Measurements from ENCODE around the gene MBTPS1.

MBTPS1 gene

GRCh38 chr16:84103678-84104077 lies 13.1 kb downstream of the MBTPS1 start:
- Histone ChIP-seq H3K4me3 (ENCODE audit: low read depth, low read length) (no peak overlapping the region), H3K36me3 (ENCODE audit: control insufficient read depth in 2 of 2, insufficient read depth in 1 of 2, low read length in 2 of 2) (peaks cover 0 to 26% of the 10 kb centered on the region in 2 experiments; a peak in 2 of 3 replicates), H3K27ac (ENCODE audit: extremely low read depth, low read depth, low read length) (no peak overlapping the region), H3K9me3 (ENCODE audit: control insufficient read depth, insufficient read depth, low read depth, low read length) (no peaks in the 10 kb centered on the region), H3K4me1 (ENCODE audit: control insufficient read depth, insufficient read depth, low read length) (peaks cover 5% of the 10 kb centered on the region)
- TF ChIP-seq KLF8 (tag by site-specific recombination; IDR thresholded peaks at IDR 0.05), result no peak
- TF ChIP-seq ZNF335 (tag by site-specific recombination; conservative IDR thresholded peaks at IDR 0.05), result peak; percentile 65
- TF ChIP-seq, protein P1, sequence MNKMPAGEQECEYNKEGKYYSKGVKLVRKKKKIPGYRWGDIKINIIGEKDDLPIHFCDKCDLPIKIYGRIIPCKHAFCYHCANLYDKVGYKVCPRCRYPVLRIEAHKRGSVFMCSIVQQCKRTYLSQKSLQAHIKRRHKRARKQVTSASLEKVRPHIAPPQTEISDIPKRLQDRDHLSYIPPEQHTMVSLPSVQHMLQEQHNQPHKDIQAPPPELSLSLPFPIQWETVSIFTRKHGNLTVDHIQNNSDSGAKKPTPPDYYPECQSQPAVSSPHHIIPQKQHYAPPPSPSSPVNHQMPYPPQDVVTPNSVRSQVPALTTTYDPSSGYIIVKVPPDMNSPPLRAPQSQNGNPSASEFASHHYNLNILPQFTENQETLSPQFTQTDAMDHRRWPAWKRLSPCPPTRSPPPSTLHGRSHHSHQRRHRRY (tag by site-specific recombination; IDR thresholded peaks at IDR 0.05), result no peak
- TF ChIP-seq, protein P2, sequence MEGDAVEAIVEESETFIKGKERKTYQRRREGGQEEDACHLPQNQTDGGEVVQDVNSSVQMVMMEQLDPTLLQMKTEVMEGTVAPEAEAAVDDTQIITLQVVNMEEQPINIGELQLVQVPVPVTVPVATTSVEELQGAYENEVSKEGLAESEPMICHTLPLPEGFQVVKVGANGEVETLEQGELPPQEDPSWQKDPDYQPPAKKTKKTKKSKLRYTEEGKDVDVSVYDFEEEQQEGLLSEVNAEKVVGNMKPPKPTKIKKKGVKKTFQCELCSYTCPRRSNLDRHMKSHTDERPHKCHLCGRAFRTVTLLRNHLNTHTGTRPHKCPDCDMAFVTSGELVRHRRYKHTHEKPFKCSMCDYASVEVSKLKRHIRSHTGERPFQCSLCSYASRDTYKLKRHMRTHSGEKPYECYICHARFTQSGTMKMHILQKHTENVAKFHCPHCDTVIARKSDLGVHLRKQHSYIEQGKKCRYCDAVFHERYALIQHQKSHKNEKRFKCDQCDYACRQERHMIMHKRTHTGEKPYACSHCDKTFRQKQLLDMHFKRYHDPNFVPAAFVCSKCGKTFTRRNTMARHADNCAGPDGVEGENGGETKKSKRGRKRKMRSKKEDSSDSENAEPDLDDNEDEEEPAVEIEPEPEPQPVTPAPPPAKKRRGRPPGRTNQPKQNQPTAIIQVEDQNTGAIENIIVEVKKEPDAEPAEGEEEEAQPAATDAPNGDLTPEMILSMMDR (tag by site-specific recombination; IDR thresholded peaks at IDR 0.05), result no peak
- no peak for TF ChIP-seq ZNF558 (tag by site-specific recombination; IDR thresholded peaks at IDR 0.05)
- no peak for TF ChIP-seq OSR2 (tag by site-specific recombination; IDR thresholded peaks at IDR 0.05)
- TF ChIP-seq SETDB1 (IDR thresholded peaks at IDR 0.05; ENCODE audit: insufficient read length, low read length), result no peak
- ChIA-PET CTCF (interaction anchor here (0.8 to 1.0 kb wide), 3 partner anchors 19 to 390 kb away, joined by 3 to 6 read pairs (median 3); no protein-coding TSS in a partner anchor), POLR2A (interaction anchor here (1.4 kb wide), 1 partner anchor 12 kb away, joined by 3 read pairs; no protein-coding TSS in a partner anchor)

GRCh38 chr16:84098939-84099338 lies 17.8 kb downstream of the MBTPS1 start:
- CTCF ChIA-PET, result interaction anchor here (1.2 kb wide), 1 partner anchor 88 kb away, joined by 4 read pairs; the partner anchor contains the start of gene TAF1C
- Histone ChIP-seq H3K4me1 (ENCODE audit: control insufficient read depth, insufficient read depth, low read length) (peaks cover 5% of the 10 kb centered on the region), H3K9me3 (ENCODE audit: control insufficient read depth, insufficient read depth, low read depth, low read length) (no peaks in the 10 kb centered on the region), H3K4me3 (ENCODE audit: low read depth, low read length) (no peak overlapping the region), H3K36me3 (ENCODE audit: control insufficient read depth in 2 of 2, insufficient read depth in 1 of 2, low read length in 2 of 2) (peaks cover 0 to 59% of the 10 kb centered on the region in 2 experiments), H3K27ac (ENCODE audit: extremely low read depth, low read depth, low read length) (no peak overlapping the region)
- POLR2A ChIA-PET, result interaction anchor here (0.8 kb wide), 1 partner anchor 88 kb away, joined by 3 read pairs; the partner anchor contains the start of gene TAF1C
- TF ChIP-seq ZNF26 (tag by site-specific recombination; IDR thresholded peaks at IDR 0.05) (no peak), ZNF19 (tag by site-specific recombination; IDR thresholded peaks at IDR 0.05; ENCODE audit: low read depth) (no peak), TRIM28 (IDR thresholded peaks at IDR 0.05; ENCODE audit: borderline replicate concordance, low read length) (no peak), ZNF16 (tag by site-specific recombination; IDR thresholded peaks at IDR 0.05; ENCODE audit: low read depth) (no peak), ZNF10 (tag by site-specific recombination; IDR thresholded peaks at IDR 0.05) (no peak), ZNF302 (tag by site-specific recombination; IDR thresholded peaks at IDR 0.05; ENCODE audit: low read depth) (no peak), ZNF677 (tag by site-specific recombination; IDR thresholded peaks at IDR 0.05) (no peak), ZNF214 (tag by site-specific recombination; IDR thresholded peaks at IDR 0.05; ENCODE audit: borderline replicate concordance) (no peak), OVOL3 (tag by site-specific recombination; IDR thresholded peaks at IDR 0.05) (no peak), ZNF596 (tag by site-specific recombination; IDR thresholded peaks at IDR 0.05) (no peak), EGR2 (tag by site-specific recombination; IDR thresholded peaks at IDR 0.05; ENCODE audit: low read depth) (no peak), ZXDB (tag by site-specific recombination; IDR thresholded peaks at IDR 0.05) (no peak), ZFP3 (tag by site-specific recombination; IDR thresholded peaks at IDR 0.05; ENCODE audit: low read depth) (no peak), ZNF629 (tag by site-specific recombination; IDR thresholded peaks at IDR 0.05) (no peak), ZNF426 (tag by site-specific recombination; IDR thresholded peaks at IDR 0.05) (no peak), GLI2 (tag by site-specific recombination; IDR thresholded peaks at IDR 0.05; ENCODE audit: borderline replicate concordance, low read depth) (no peak), GLIS1 (tag by site-specific recombination; IDR thresholded peaks at IDR 0.05) (no peak), ZBTB49 (tag by site-specific recombination; IDR thresholded peaks at IDR 0.05; ENCODE audit: low read depth) (no peak)
- TF ChIP-seq, protein P3, sequence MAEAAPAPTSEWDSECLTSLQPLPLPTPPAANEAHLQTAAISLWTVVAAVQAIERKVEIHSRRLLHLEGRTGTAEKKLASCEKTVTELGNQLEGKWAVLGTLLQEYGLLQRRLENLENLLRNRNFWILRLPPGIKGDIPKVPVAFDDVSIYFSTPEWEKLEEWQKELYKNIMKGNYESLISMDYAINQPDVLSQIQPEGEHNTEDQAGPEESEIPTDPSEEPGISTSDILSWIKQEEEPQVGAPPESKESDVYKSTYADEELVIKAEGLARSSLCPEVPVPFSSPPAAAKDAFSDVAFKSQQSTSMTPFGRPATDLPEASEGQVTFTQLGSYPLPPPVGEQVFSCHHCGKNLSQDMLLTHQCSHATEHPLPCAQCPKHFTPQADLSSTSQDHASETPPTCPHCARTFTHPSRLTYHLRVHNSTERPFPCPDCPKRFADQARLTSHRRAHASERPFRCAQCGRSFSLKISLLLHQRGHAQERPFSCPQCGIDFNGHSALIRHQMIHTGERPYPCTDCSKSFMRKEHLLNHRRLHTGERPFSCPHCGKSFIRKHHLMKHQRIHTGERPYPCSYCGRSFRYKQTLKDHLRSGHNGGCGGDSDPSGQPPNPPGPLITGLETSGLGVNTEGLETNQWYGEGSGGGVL (tag by site-specific recombination; IDR thresholded peaks at IDR 0.05), result no peak

Measured in HEK293 (cell line).